GM12878 (cell line): ENCODE measurements around the gene DLG4. TPM values are rescaled to one million over a fixed set of nuclear protein-coding genes. Genes with fewer than 3 reads are reported as not detected.
"Not testable (repeated sequence)": the region's sequence is repeated elsewhere in the genome, so short reads cannot be mapped to it uniquely, and the experiment has no call there.

Source experiments
- ATAC-seq: fragments of 200-7000 bp; cut with Tn5 transposase; 3 replicates; pipeline ENCODE4 v1.9.1; 2020; ENCODE audit warnings: mild to moderate bottlenecking, moderate library complexity
- BruUV-seq: library from RNA; stranded (reverse); fragments of 400-500 nt; replicated peaks from 2 replicates; lab custom pipeline; 2021; lab: Mats Ljungman, UMichigan
- CTCF ChIA-PET: fragments of 300-600 bp; sonication (Branson Sonifier 250); formaldehyde crosslinking; extraction: SDS; loops from one replicate; lab custom pipeline; 2021; ENCODE audit warnings: inconsistent platforms; lab: Yijun Ruan, JAX
- POLR2A ChIA-PET: fragments of 350-600 bp; formaldehyde crosslinking; extraction: SDS; loops from one replicate; lab custom pipeline; 2021; ENCODE audit warnings: inconsistent platforms; lab: Charles Lee
- RAD21 ChIA-PET: fragments of 300-600 bp; sonication (Branson Sonifier 250); formaldehyde crosslinking; loops from one replicate; lab custom pipeline; 2023; ENCODE audit warnings: antibody characterized with exemption; ENCODE audit not compliant: unreplicated experiment; lab: Charles Lee
- SMC1A ChIA-PET: fragments of 300-600 bp; sonication (Branson Sonifier 250); formaldehyde crosslinking; loops from one replicate; lab custom pipeline; 2023; ENCODE audit not compliant: unreplicated experiment, uncharacterized antibody; lab: Charles Lee
- DNase-seq: peaks from one replicate; pipeline ENCODE4 v3.0.0-alpha.2; 2011; ENCODE audit warnings: low read depth, low spot score
- FAIRE-seq: peaks from 3 replicates; lab custom pipeline; 2011; peaks lifted over from hg19 to GRCh38; lab: Jason Lieb, UNC
- H2AFZ ChIP-seq: 2 replicates; pipeline ENCODE4 v1.6.0; 2011; ENCODE audit warnings: low read depth, low read length, control low read depth; ENCODE audit not compliant: control insufficient read depth
- H3K27ac ChIP-seq: 2 replicates; pipeline ENCODE4 v1.5.1; 2011; ENCODE audit warnings: control low read depth; ENCODE audit not compliant: control insufficient read depth, insufficient read depth
- H3K27me3 ChIP-seq, 2 experiments: replicated peaks in 1 of 2; 2 replicates each; pipeline versions ENCODE4 v1.6.0 to v1.6.1; 2011; ENCODE audit warnings: low read length in 1 of 2; ENCODE audit not compliant: control insufficient read depth in 2 of 2, insufficient read depth in 2 of 2
- H3K36me3 ChIP-seq, 2 experiments: 2 replicates each; pipeline ENCODE4 v1.5.1; 2011; ENCODE audit warnings: low read length in 1 of 2; ENCODE audit not compliant: control insufficient read depth in 2 of 2, insufficient read depth in 2 of 2
- H3K4me1 ChIP-seq: 2 replicates; pipeline ENCODE4 v1.6.1; 2011; ENCODE audit warnings: mild to moderate bottlenecking, low read length, moderate library complexity, mixed read lengths; ENCODE audit not compliant: control insufficient read depth, insufficient read depth
- H3K4me2 ChIP-seq: 2 replicates; pipeline ENCODE4 v1.6.0; 2011; ENCODE audit warnings: control low read depth; ENCODE audit not compliant: control insufficient read depth, insufficient read depth
- H3K4me3 ChIP-seq: fragments of 200-600 bp; sonication (generic); 2 replicates; pipeline ENCODE4 v1.5.1; 2016
- H3K79me2 ChIP-seq: 2 replicates; pipeline ENCODE4 v1.6.0; 2011; ENCODE audit warnings: low read length; ENCODE audit not compliant: control insufficient read depth, insufficient read depth
- H3K9ac ChIP-seq: 2 replicates; pipeline ENCODE4 v1.8.0; 2011; ENCODE audit warnings: low read length, control low read depth, mixed read lengths; ENCODE audit not compliant: control insufficient read depth, insufficient read depth
- H3K9me3 ChIP-seq: replicated peaks from 3 replicates; pipeline ENCODE4 v1.5.1; 2011; ENCODE audit warnings: mild to moderate bottlenecking, low read length; ENCODE audit not compliant: control insufficient read depth, insufficient read depth
- H4K20me1 ChIP-seq: 2 replicates; pipeline ENCODE4 v1.6.0; 2011; ENCODE audit not compliant: control insufficient read depth, insufficient read depth
- FOS ChIP-seq: IDR thresholded peaks from 3 replicates; pipeline ENCODE4 v1.6.1; 2011; ENCODE audit warnings: borderline replicate concordance; ENCODE audit not compliant: insufficient read length; ENCODE audit errors: extremely low read depth
- GATAD2B ChIP-seq: fragments of 450-650 bp; conservative IDR thresholded peaks from 2 replicates; pipeline ENCODE4 v1.6.1; 2017; ENCODE audit warnings: low read depth, mild to moderate bottlenecking, moderate library complexity
- MTA2 ChIP-seq: fragments of 450-650 bp; IDR thresholded peaks from 2 replicates; pipeline ENCODE4 v1.6.1; 2016; ENCODE audit warnings: low read depth, mild to moderate bottlenecking, moderate library complexity
- NFYA ChIP-seq: IDR thresholded peaks from 2 replicates; pipeline ENCODE4 v1.6.1; 2011; ENCODE audit warnings: low read depth, mild to moderate bottlenecking, low read length, improper control_type of control experiment, borderline replicate concordance
- RB1 ChIP-seq: fragments of 450-650 bp; formaldehyde crosslinking; IDR thresholded peaks from 2 replicates; pipeline ENCODE4 v1.6.1; 2017; ENCODE audit warnings: mild to moderate bottlenecking, borderline replicate concordance
- STAT3 ChIP-seq: IDR thresholded peaks from 2 replicates; pipeline ENCODE4 v1.6.1; 2011; ENCODE audit warnings: low read depth, low read length, improper control_type of control experiment
- TBL1XR1 ChIP-seq: IDR thresholded peaks from 2 replicates; pipeline ENCODE4 v1.6.1; 2012; ENCODE audit warnings: low read depth, low read length, improper control_type of control experiment
- WGBS: methylation state at CpG from one replicate; pipeline ENCODE4 v1.1.6; 2016; ENCODE audit warnings: low lambda C conversion rate; ENCODE audit not compliant: insufficient replicate concordance, insufficient coverage; ENCODE audit errors: missing lambda C conversion rate; 5-methylcytosine and 5-hydroxymethylcytosine counted together
- in situ Hi-C: fragments of 300-500 bp; cut with MboI; formaldehyde crosslinking; loops from 9 replicates; pipeline ENCODE4 v1.14.3; 2018; ENCODE audit warnings: mixed read lengths
- intact Hi-C: fragments of 100-400 bp; cut with micrococcal nuclease; formaldehyde crosslinking; loops from one replicate; pipeline ENCODE4 v1.14.2; 2022; ENCODE audit not compliant: unreplicated experiment
- polyA plus RNA-seq, 11 experiments: library from polyadenylated mRNA; depleted of rRNA in 4 of 11; unstranded in 6 of 11; stranded (reverse) in 5 of 11; fragments of >200 nt; fragmentation: Nextera tagmentation in 4 of 11; fragmentation: Illumina TruSeq in 1 of 11; extraction: Ambion mirVana in 4 of 11; extraction: Trizol in 1 of 11; gene quantifications; 1 replicate in 1 of 11; 2 replicates in 10 of 11; pipeline versions ENCODE4 v1.2.1 to v1.2.3, GENCODE V29; 2011 to 2016; ENCODE audit warnings: inconsistent platforms in 2 of 11, missing spikeins in 2 of 11, low read depth in 1 of 11
- total RNA-seq, 4 experiments: library from RNA; depleted of rRNA in 3 of 4; stranded (reverse); fragments of >200 nt in 3 of 4; fragmentation: Illumina TruSeq in 1 of 4; extraction: Trizol in 1 of 4; gene quantifications; 2 replicates each; pipeline versions ENCODE4 v1.2.1 to v1.2.3, GENCODE V29; 2013 to 2021
- TF ChIP-seq, protein P1 (sequence below): fragments of 450-650 bp; formaldehyde crosslinking; IDR thresholded peaks from 2 replicates; pipeline ENCODE4 v1.5.0; 2022; ENCODE audit warnings: mild to moderate bottlenecking, missing genetic modification characterization
- TF ChIP-seq, protein P2 (sequence below): fragments of 450-650 bp; formaldehyde crosslinking; IDR thresholded peaks from 2 replicates; pipeline ENCODE4 v1.4.0; 2020; ENCODE audit warnings: mild to moderate bottlenecking, moderate library complexity

DLG4 gene
- total and polyA plus RNA-seq, 10 of the 15 experiments (the other 5 are each of a cell fraction or from before 2014, with no cell fraction given): 0.07 to 4.1 (median 1.3) TPM

DNA sequence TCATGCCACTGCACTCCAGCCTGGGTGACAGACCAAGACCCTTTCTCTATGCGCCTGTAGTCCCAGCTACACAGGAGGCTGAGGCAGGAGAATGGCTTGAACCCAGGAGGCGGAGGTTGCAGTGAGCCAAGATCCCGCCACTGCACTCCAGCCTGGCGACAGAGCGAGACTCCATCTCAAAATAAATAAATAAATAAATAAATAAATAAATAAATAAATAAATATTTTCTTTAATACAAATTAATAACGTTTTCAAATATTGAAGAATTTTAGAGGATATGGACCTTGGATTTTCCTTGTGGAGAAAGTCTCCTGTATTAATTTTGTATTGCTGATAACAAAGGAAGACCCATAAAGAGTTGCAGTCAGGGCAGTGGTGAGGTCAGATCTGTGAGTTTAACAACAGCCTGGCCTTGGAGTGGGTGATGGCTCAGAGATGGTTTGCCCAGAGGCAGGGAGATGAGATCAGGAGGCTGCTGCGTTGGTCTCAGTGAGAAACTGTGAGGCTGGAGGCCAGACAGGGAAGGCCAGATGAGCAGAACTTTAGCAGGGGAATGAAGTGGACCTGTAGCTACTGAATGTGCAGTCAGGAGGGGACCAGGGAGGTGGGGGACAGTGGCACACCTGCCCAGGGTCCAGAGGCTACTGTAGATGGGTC is 36.1 kb downstream of the DLG4 start:
- no peaks in the 10 kb centered on the region for H3K79me2 ChIP-seq
- no TSS peak for BruUV-seq
- WGBS: 69% methylated on average over 7 of the region's 7 CpGs
- ChIA-PET SMC1A (no interaction called here), POLR2A (no interaction called here), RAD21 (no interaction called here), CTCF (no interaction called here)
- no peak for DNase-seq
- H3K9me3 ChIP-seq: no peaks in the 10 kb centered on the region
- H3K27ac ChIP-seq: no peak overlapping the region
- no peaks in the 10 kb centered on the region for H3K4me1 ChIP-seq
- H3K36me3 ChIP-seq: no peaks in the 10 kb centered on the region
- no peak overlapping the region for H3K4me3 ChIP-seq
- intact Hi-C loops: no loop called here
- in situ Hi-C loops: no loop called here
- H2AFZ ChIP-seq: no peak overlapping the region
- no peak overlapping the region for H3K4me2 ChIP-seq
- TF ChIP-seq, protein P1, sequence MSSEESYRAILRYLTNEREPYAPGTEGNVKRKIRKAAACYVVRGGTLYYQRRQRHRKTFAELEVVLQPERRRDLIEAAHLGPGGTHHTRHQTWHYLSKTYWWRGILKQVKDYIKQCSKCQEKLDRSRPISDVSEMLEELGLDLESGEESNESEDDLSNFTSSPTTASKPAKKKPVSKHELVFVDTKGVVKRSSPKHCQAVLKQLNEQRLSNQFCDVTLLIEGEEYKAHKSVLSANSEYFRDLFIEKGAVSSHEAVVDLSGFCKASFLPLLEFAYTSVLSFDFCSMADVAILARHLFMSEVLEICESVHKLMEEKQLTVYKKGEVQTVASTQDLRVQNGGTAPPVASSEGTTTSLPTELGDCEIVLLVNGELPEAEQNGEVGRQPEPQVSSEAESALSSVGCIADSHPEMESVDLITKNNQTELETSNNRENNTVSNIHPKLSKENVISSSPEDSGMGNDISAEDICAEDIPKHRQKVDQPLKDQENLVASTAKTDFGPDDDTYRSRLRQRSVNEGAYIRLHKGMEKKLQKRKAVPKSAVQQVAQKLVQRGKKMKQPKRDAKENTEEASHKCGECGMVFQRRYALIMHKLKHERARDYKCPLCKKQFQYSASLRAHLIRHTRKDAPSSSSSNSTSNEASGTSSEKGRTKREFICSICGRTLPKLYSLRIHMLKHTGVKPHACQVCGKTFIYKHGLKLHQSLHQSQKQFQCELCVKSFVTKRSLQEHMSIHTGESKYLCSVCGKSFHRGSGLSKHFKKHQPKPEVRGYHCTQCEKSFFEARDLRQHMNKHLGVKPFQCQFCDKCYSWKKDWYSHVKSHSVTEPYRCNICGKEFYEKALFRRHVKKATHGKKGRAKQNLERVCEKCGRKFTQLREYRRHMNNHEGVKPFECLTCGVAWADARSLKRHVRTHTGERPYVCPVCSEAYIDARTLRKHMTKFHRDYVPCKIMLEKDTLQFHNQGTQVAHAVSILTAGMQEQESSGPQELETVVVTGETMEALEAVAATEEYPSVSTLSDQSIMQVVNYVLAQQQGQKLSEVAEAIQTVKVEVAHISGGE: no peak
- TF ChIP-seq, protein P2, sequence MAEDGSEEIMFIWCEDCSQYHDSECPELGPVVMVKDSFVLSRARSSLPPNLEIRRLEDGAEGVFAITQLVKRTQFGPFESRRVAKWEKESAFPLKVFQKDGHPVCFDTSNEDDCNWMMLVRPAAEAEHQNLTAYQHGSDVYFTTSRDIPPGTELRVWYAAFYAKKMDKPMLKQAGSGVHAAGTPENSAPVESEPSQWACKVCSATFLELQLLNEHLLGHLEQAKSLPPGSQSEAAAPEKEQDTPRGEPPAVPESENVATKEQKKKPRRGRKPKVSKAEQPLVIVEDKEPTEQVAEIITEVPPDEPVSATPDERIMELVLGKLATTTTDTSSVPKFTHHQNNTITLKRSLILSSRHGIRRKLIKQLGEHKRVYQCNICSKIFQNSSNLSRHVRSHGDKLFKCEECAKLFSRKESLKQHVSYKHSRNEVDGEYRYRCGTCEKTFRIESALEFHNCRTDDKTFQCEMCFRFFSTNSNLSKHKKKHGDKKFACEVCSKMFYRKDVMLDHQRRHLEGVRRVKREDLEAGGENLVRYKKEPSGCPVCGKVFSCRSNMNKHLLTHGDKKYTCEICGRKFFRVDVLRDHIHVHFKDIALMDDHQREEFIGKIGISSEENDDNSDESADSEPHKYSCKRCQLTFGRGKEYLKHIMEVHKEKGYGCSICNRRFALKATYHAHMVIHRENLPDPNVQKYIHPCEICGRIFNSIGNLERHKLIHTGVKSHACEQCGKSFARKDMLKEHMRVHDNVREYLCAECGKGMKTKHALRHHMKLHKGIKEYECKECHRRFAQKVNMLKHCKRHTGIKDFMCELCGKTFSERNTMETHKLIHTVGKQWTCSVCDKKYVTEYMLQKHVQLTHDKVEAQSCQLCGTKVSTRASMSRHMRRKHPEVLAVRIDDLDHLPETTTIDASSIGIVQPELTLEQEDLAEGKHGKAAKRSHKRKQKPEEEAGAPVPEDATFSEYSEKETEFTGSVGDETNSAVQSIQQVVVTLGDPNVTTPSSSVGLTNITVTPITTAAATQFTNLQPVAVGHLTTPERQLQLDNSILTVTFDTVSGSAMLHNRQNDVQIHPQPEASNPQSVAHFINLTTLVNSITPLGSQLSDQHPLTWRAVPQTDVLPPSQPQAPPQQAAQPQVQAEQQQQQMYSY (CRISPR knock-in tag): no peak
- no peak for TF ChIP-seq NFYA
- no peak for TF ChIP-seq STAT3
- no peak for TF ChIP-seq FOS
- TF ChIP-seq GATAD2B: no peak
- TF ChIP-seq MTA2: no peak
- no peak for TF ChIP-seq RB1
- no peak for TF ChIP-seq TBL1XR1
- no peak for ATAC-seq
- no peak overlapping the region for H3K9ac ChIP-seq
- FAIRE-seq: no peak
- H3K27me3 ChIP-seq: no peaks in the 10 kb centered on the region
- no peaks in the 10 kb centered on the region for H4K20me1 ChIP-seq

DNA sequence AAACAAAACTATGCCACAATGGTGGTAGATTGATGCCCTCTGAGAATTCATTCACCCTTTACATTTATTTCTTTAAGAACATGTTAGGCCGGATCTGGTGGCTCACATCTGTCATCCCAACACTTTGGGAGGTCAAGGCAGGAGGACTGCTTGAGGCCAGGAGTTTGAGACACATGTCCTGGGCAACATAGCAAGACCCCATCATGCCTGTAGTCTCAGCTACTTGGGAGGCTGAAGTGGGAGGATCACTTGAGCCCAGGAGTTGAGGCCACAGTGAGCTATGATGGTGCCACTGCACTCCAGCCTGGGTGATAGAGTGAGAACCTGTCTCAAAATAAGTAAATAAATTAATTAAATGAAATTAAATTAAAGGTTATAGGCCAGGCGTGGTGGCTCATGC is 37.5 kb downstream of the DLG4 start:
- SMC1A ChIA-PET, H3K36me3 ChIP-seq, H3K4me2 ChIP-seq, FAIRE-seq, H4K20me1 ChIP-seq, CTCF ChIA-PET, in situ Hi-C loops, ATAC-seq, H3K4me1 ChIP-seq, H3K9me3 ChIP-seq, H3K27ac ChIP-seq, intact Hi-C loops, H2AFZ ChIP-seq, BruUV-seq, H3K27me3 ChIP-seq, H3K4me3 ChIP-seq, RAD21 ChIA-PET, H3K79me2 ChIP-seq, DNase-seq, H3K9ac ChIP-seq: not testable (repeated sequence)
- POLR2A ChIA-PET: interaction anchor here (0.5 to 0.7 kb wide), 2 partner anchors 72 to 302 kb away, joined by 3 read pairs; partner anchors contain the start of gene POLR2A
- WGBS: 11% methylated on average over 2 of the region's 2 CpGs
